Uterus (tissue), 2 donors: ENCODE data around the gene MYORG.

Experiments used
- POLR2A ChIP-seq, 2 donors: fragments of 450-650 bp; IDR thresholded peaks; one replicate each; pipeline ENCODE4 v1.6.1; 2016; ENCODE audit warnings: antibody characterized with exemption in 2 of 2, mild to moderate bottlenecking in 1 of 2, moderate library complexity in 1 of 2
- TF ChIP-seq, protein P1 (sequence below), 4 experiments: fragments of 200-600 bp in 2 of 4; fragments of 450-650 bp in 2 of 4; sonication (generic) in 2 of 4; IDR thresholded peaks; one replicate each; pipeline ENCODE4 v1.5.1; 2016 to 2019; ENCODE audit warnings: antibody characterized with exemption in 4 of 4, mild to moderate bottlenecking in 2 of 4, moderate library complexity in 1 of 4

DNA sequence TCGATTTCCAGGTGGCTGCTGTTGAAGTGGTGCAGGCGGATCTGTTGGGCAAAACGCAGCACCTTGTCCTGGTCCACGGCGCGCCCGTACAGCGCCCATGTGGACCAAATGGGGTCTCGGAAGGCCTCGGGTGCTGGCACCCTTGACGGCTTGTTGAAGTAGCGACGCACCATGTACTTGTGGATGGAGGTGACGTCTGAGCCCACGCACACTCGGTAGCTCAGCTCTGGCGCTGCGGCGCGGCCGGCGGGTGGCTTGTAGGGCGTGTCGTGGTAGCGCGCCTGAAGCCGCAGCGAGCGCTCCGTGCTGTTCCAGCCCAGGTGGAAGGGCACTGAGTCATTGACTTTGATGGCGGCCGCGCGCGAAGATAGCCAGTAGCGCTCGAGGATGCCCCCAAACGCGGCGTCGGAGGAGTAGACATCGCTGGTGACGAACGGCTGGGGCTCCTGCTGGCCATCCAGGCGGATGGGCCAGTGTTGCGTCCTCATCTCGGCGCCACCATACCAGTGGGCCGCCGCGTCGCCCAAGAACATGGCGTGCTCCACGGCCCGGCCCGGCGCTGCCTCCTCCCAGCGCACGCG lies 4.7 kb downstream of the MYORG start:
- TF ChIP-seq POLR2A (IDR thresholded peaks at IDR 0.05), result no peak
- TF ChIP-seq, protein P1, sequence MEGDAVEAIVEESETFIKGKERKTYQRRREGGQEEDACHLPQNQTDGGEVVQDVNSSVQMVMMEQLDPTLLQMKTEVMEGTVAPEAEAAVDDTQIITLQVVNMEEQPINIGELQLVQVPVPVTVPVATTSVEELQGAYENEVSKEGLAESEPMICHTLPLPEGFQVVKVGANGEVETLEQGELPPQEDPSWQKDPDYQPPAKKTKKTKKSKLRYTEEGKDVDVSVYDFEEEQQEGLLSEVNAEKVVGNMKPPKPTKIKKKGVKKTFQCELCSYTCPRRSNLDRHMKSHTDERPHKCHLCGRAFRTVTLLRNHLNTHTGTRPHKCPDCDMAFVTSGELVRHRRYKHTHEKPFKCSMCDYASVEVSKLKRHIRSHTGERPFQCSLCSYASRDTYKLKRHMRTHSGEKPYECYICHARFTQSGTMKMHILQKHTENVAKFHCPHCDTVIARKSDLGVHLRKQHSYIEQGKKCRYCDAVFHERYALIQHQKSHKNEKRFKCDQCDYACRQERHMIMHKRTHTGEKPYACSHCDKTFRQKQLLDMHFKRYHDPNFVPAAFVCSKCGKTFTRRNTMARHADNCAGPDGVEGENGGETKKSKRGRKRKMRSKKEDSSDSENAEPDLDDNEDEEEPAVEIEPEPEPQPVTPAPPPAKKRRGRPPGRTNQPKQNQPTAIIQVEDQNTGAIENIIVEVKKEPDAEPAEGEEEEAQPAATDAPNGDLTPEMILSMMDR (IDR thresholded peaks at IDR 0.05), result no peak
